Neural progenitor cell (in vitro differentiated cells): Measurements from ENCODE around the gene SH3BP2. TPM values are rescaled to one million over a fixed set of nuclear protein-coding genes. Genes with fewer than 3 reads are reported as not detected.

Experiments
- DNase-seq: peaks from one replicate; pipeline ENCODE4 v3.0.0-alpha.2; 2016; ENCODE audit warnings: low spot score
- H2AFZ ChIP-seq: fragments of 200-600 bp; sonication (generic); replicated peaks from 2 replicates; pipeline ENCODE4 v1.6.1; 2016; ENCODE audit warnings: antibody characterized with exemption
- H3F3A ChIP-seq: fragments of 200-600 bp; sonication (generic); 2 replicates; pipeline ENCODE4 v1.6.1; 2016; ENCODE audit warnings: antibody characterized with exemption, low read depth
- H3K27ac ChIP-seq: fragments of 200-600 bp; sonication (generic); 2 replicates; pipeline ENCODE4 v1.5.1; 2016; ENCODE audit warnings: mild to moderate bottlenecking
- H3K27me3 ChIP-seq: fragments of 200-600 bp; sonication (generic); 2 replicates; pipeline ENCODE4 v1.6.1; 2016; ENCODE audit warnings: mild to moderate bottlenecking, moderate library complexity
- H3K36me3 ChIP-seq: fragments of 200-600 bp; sonication (generic); 2 replicates; pipeline ENCODE4 v1.5.1; 2016
- H3K4me1 ChIP-seq: fragments of 200-600 bp; sonication (generic); 2 replicates; pipeline ENCODE4 v1.6.1; 2016; ENCODE audit warnings: mixed run types
- H3K4me2 ChIP-seq: fragments of 200-600 bp; sonication (generic); 2 replicates; pipeline ENCODE4 v1.6.1; 2016
- H3K4me3 ChIP-seq: fragments of 200-600 bp; sonication (generic); 2 replicates; pipeline ENCODE4 v1.5.1; 2016
- H3K79me2 ChIP-seq: fragments of 200-600 bp; sonication (generic); 2 replicates; pipeline ENCODE4 v1.6.1; 2016; ENCODE audit warnings: low read depth
- H3K9ac ChIP-seq: fragments of 200-600 bp; sonication (generic); 2 replicates; pipeline ENCODE4 v1.6.1; 2016
- H3K9me3 ChIP-seq: fragments of 200-600 bp; sonication (generic); 2 replicates; pipeline ENCODE4 v1.5.1; 2016; ENCODE audit warnings: low read depth
- H4K20me1 ChIP-seq: fragments of 200-600 bp; sonication (generic); 2 replicates; pipeline ENCODE4 v1.6.1; 2016; ENCODE audit warnings: low read depth
- H3K27ac Mint-ChIP-seq: 3 replicates; pipeline ENCODE4 v1.8.0; 2021; ENCODE audit warnings: mixed read lengths
- H3K27me3 Mint-ChIP-seq: 2 replicates; pipeline ENCODE4 v1.8.0; 2022; ENCODE audit warnings: low read depth, mild to moderate bottlenecking, inconsistent platforms, moderate library complexity, mixed read lengths; ENCODE audit not compliant: insufficient read depth
- H3K36me3 Mint-ChIP-seq: 3 replicates; pipeline ENCODE4 v1.8.0; 2021; ENCODE audit warnings: mixed read lengths
- H3K4me1 Mint-ChIP-seq: 3 replicates; pipeline ENCODE4 v1.8.0; 2021; ENCODE audit warnings: mixed read lengths
- H3K4me3 Mint-ChIP-seq: 3 replicates; pipeline ENCODE4 v1.8.0; 2021; ENCODE audit warnings: mild to moderate bottlenecking, moderate library complexity, mixed read lengths
- H3K9me3 Mint-ChIP-seq: 3 replicates; pipeline ENCODE4 v1.8.0; 2020; ENCODE audit warnings: mixed read lengths
- CTCF ChIP-seq: fragments of 200-600 bp; sonication (generic); IDR thresholded peaks from 2 replicates; pipeline ENCODE4 v1.5.1; 2017; ENCODE audit warnings: antibody characterized with exemption, mild to moderate bottlenecking
- EZH2 ChIP-seq: fragments of 200-600 bp; sonication (generic); IDR thresholded peaks from 2 replicates; pipeline ENCODE4 v1.6.1; 2017; ENCODE audit warnings: antibody characterized with exemption, mild to moderate bottlenecking, moderate library complexity
- EZH2phosphoT487 ChIP-seq: fragments of 200-600 bp; sonication (generic); IDR thresholded peaks from 2 replicates; pipeline ENCODE4 v1.6.1; 2017; ENCODE audit warnings: antibody characterized with exemption
- total RNA-seq: library from RNA; depleted of rRNA; stranded (reverse); fragments of >200 nt; gene quantifications from 2 replicates; pipeline ENCODE4 v1.2.3, GENCODE V29; 2015; ENCODE audit warnings: low replicate concordance

Gene SH3BP2
- total RNA-seq, 1 donor from 2014 or later, result 11.8 TPM

GRCh38 chr4:2788532-2789103 lies 4.3 kb upstream of the SH3BP2 start:
- peaks cover 15% of the 10 kb centered on the region for H3K27me3 ChIP-seq
- H3K27ac Mint-ChIP-seq, result no peak overlapping the region
- TF ChIP-seq EZH2phosphoT487 (no peak), CTCF (no peak), EZH2 (no peak)
- no peaks in the 10 kb centered on the region for H3K79me2 ChIP-seq
- H3K4me1 ChIP-seq, result no peaks in the 10 kb centered on the region
- no peak overlapping the region for H3K4me3 Mint-ChIP-seq
- peaks cover 7% of the 10 kb centered on the region for H3F3A ChIP-seq
- no peak overlapping the region for H3K9ac ChIP-seq
- peaks cover 3% of the 10 kb centered on the region for H3K9me3 Mint-ChIP-seq
- H3K27ac ChIP-seq, result no peak overlapping the region
- H3K4me3 ChIP-seq, result no peak overlapping the region
- no peak overlapping the region for H3K4me2 ChIP-seq
- H3K36me3 Mint-ChIP-seq, result no peaks in the 10 kb centered on the region
- H3K4me1 Mint-ChIP-seq, result peaks cover 8% of the 10 kb centered on the region
- H3K36me3 ChIP-seq, result no peaks in the 10 kb centered on the region
- H3K27me3 Mint-ChIP-seq, result peaks cover 8% of the 10 kb centered on the region
- no peaks in the 10 kb centered on the region for H4K20me1 ChIP-seq
- H2AFZ ChIP-seq, result no peak overlapping the region
- H3K9me3 ChIP-seq, result no peaks in the 10 kb centered on the region
- DNase-seq, result no peak

- H3K27me3 Mint-ChIP-seq, result peaks cover 9% of the 10 kb centered on the region
- TF ChIP-seq CTCF (no peak), EZH2phosphoT487 (no peak), EZH2 (no peak)
- Histone ChIP-seq H3K9ac (no peak overlapping the region), H2AFZ (no peak overlapping the region), H3F3A (peaks cover 7% of the 10 kb centered on the region), H3K9me3 (no peaks in the 10 kb centered on the region), H3K27ac (no peak overlapping the region), H3K36me3 (no peaks in the 10 kb centered on the region), H3K4me2 (no peak overlapping the region), H3K79me2 (no peaks in the 10 kb centered on the region), H3K4me1 (no peaks in the 10 kb centered on the region), H4K20me1 (no peaks in the 10 kb centered on the region), H3K4me3 (no peak overlapping the region), H3K27me3 (peaks cover 23% of the 10 kb centered on the region)
- DNase-seq, result no peak
- peak overlapping the region; percentile 39 for H3K4me3 Mint-ChIP-seq
- peaks cover 8% of the 10 kb centered on the region for H3K4me1 Mint-ChIP-seq
- H3K27ac Mint-ChIP-seq, result peak overlapping the region; percentile 11
- H3K36me3 Mint-ChIP-seq, result no peaks in the 10 kb centered on the region
- H3K9me3 Mint-ChIP-seq, result peaks cover 3% of the 10 kb centered on the region
These were observed 3.5 kb upstream of the SH3BP2 start for GRCh38 chr4:2789351-2789750.

- Mint-ChIP-seq H3K4me1 (peaks cover 8% of the 10 kb centered on the region), H3K36me3 (no peaks in the 10 kb centered on the region), H3K9me3 (peaks cover 2% of the 10 kb centered on the region), H3K27ac (peak overlapping the region; percentile 11), H3K4me3 (peak overlapping the region; percentile 39), H3K27me3 (peaks cover 12% of the 10 kb centered on the region)
- Histone ChIP-seq H3K9me3 (no peaks in the 10 kb centered on the region), H3K27ac (no peak overlapping the region), H3K4me1 (no peaks in the 10 kb centered on the region), H3K4me3 (no peak overlapping the region), H3K27me3 (peaks cover 29% of the 10 kb centered on the region), H3K79me2 (no peaks in the 10 kb centered on the region), H3K9ac (no peak overlapping the region), H4K20me1 (no peaks in the 10 kb centered on the region), H3F3A (peaks cover 7% of the 10 kb centered on the region), H3K36me3 (no peaks in the 10 kb centered on the region), H2AFZ (no peak overlapping the region), H3K4me2 (no peak overlapping the region)
- no peak for DNase-seq
- TF ChIP-seq CTCF (no peak), EZH2phosphoT487 (no peak), EZH2 (no peak)
These were observed 2.9 kb upstream of the SH3BP2 start for GRCh38 chr4:2789793-2790582.
